Upper lobe of right lung (tissue), 1 donor: ENCODE data around the gene ACBD6. TPM values are rescaled to one million over a fixed set of nuclear protein-coding genes. Genes with fewer than 3 reads are reported as not detected.
A peak's percentile ranks its signal among the peaks of the same experiment; 100 is the strongest.

ENCODE experiments used
- ATAC-seq: fragments of 200-7000 bp; cut with Tn5 transposase; one replicate; pipeline ENCODE4 v1.9.1; 2020; ENCODE audit warnings: mild to moderate bottlenecking, moderate library complexity
- DNase-seq: peaks from one replicate; pipeline ENCODE4 v3.0.0-alpha.2; 2020
- H3K27ac ChIP-seq: fragments of 200-600 bp; one replicate; pipeline ENCODE4 v1.8.0; 2022
- H3K27me3 ChIP-seq: fragments of 200-600 bp; one replicate; pipeline ENCODE4 v1.8.0; 2022; ENCODE audit warnings: mild to moderate bottlenecking
- H3K36me3 ChIP-seq: fragments of 200-600 bp; one replicate; pipeline ENCODE4 v1.8.0; 2022
- H3K4me1 ChIP-seq: fragments of 200-600 bp; one replicate; pipeline ENCODE4 v1.8.0; 2022
- H3K4me3 ChIP-seq: fragments of 200-600 bp; one replicate; pipeline ENCODE4 v1.8.0; 2022; ENCODE audit warnings: mild to moderate bottlenecking
- H3K9me3 ChIP-seq: fragments of 200-600 bp; one replicate; pipeline ENCODE4 v1.8.0; 2022
- intact Hi-C: fragments of 100-400 bp; cut with DNase I; formaldehyde crosslinking; loops from one replicate; pipeline ENCODE4 v1.11.0; 2022
- total RNA-seq: library from RNA; stranded (reverse); fragmentation: NEBNext Ultra II Directional; extraction: Animal tissue kit (Norgen Biotek cat#: 25700); gene quantifications from one replicate; pipeline ENCODE4 v1.2.1, GENCODE V29; 2021
- TF ChIP-seq, protein P1 (sequence below): fragments of 200-600 bp; IDR thresholded peaks from one replicate; pipeline ENCODE4 v1.8.0; 2022; ENCODE audit warnings: antibody characterized with exemption
- donor health status: DM: no; HTN: yes; CAD: no; lungs with severe emphysema.

Gene ACBD6
- total RNA-seq, 1 donor from 2014 or later, result 33.6 TPM

DNA sequence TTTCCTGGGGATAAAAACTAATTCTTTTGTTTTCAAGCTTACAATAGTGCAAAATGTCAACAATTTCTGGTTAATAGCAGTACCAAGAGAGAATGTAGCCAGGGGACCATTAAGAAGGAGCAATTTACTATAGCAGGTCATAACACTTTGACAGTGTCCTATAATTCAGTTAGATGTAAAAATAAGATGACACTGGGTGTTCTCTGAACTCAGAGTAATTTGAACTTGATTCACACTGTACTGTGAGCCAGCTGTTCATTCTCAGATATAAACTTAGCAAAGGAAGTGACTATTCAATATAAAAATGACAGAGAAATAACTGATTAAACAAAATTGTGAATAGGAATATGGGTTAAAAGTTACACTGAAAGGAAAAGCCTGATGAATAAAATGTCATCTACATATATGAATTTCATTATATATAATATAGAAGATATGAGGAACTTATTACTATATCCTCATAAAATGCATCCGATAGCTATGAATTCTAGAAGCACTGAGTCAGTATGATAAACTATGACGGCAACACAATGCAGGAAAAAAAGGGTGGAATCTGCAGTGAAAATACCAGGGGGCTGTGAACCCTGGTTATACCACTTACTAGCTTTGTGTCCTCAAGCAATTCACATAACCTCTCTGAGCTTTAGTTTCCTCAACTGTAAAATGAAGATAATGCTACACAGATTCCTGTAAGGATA, 135.9 kb downstream of the ACBD6 start:
- Histone ChIP-seq H3K27me3 (no peaks in the 10 kb centered on the region), H3K4me1 (no peaks in the 10 kb centered on the region), H3K4me3 (no peak overlapping the region), H3K27ac (no peak overlapping the region), H3K36me3 (no peaks in the 10 kb centered on the region), H3K9me3 (no peaks in the 10 kb centered on the region)
- ATAC-seq (no peak), DNase-seq (no peak)
- TF ChIP-seq, protein P1, sequence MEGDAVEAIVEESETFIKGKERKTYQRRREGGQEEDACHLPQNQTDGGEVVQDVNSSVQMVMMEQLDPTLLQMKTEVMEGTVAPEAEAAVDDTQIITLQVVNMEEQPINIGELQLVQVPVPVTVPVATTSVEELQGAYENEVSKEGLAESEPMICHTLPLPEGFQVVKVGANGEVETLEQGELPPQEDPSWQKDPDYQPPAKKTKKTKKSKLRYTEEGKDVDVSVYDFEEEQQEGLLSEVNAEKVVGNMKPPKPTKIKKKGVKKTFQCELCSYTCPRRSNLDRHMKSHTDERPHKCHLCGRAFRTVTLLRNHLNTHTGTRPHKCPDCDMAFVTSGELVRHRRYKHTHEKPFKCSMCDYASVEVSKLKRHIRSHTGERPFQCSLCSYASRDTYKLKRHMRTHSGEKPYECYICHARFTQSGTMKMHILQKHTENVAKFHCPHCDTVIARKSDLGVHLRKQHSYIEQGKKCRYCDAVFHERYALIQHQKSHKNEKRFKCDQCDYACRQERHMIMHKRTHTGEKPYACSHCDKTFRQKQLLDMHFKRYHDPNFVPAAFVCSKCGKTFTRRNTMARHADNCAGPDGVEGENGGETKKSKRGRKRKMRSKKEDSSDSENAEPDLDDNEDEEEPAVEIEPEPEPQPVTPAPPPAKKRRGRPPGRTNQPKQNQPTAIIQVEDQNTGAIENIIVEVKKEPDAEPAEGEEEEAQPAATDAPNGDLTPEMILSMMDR, result no peak
- intact Hi-C loops, result no loop called here

DNA sequence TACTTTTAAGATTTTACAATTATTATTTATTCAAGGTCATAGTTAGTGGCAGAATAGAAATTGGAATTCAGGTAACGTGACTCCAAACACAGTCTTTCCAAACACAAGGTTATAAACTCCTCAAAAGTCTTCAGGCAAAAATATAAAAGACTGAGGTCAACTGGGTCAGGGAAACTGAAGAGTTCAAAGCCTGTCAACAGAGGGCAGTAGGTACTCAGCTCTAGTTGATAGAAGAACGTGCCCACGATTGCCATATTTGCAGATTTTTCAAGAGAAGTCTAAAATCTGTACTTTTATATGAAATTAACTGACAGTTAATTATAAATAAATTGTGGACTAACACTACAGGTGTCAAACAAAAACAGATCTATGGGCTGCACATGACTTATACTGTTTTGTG, 137.3 kb downstream of the ACBD6 start:
- H3K27me3 ChIP-seq, result no peaks in the 10 kb centered on the region
- DNase-seq (no peak), ATAC-seq (peak; percentile 48)
- H3K36me3 ChIP-seq, result no peaks in the 10 kb centered on the region
- intact Hi-C loops, result no loop called here
- H3K27ac ChIP-seq, result no peak overlapping the region
- TF ChIP-seq, protein P1, result peak; percentile 21
- no peak overlapping the region for H3K4me3 ChIP-seq
- no peaks in the 10 kb centered on the region for H3K9me3 ChIP-seq
- no peaks in the 10 kb centered on the region for H3K4me1 ChIP-seq

DNA sequence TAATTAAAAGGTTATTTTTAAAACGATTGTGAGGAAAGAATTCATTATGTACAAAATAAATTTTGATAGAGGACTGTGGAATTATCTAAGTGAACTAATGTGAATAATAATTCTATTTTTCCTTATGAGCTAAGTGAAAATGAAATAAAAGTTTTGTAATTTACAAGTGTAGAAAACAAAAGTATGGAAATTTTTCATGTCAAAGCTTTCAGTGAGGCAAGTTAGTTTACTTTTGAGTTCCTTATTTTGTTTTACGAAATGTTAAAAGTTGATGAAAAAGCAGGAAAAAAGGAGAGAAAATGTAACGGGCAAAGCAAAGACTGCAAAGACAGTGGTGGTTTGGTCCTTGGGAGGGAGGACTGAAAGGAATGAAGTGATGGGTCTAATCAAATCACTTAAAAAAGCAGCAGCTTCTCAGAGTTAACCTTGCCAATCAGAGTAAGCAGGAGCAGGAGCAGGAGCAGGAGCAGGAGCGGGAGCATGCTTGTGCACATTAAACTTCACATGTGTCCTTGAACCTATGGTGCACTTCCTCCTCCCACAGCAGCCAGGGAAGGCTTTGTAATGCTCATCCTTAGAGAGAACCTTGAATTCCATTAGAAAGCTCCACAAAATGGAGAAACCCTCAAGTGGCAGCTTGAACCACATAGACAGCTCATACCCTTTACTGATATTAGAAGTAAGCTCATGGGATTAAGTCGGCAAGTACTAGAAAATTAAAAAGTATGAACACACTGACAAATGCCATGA, 139.0 kb downstream of the ACBD6 start:
- H3K27ac ChIP-seq, result no peak overlapping the region
- intact Hi-C loops, result no loop called here
- no peak overlapping the region for H3K4me3 ChIP-seq
- TF ChIP-seq, protein P1, result no peak
- DNase-seq (no peak), ATAC-seq (no peak)
- H3K36me3 ChIP-seq, result no peaks in the 10 kb centered on the region
- no peaks in the 10 kb centered on the region for H3K9me3 ChIP-seq
- H3K27me3 ChIP-seq, result no peaks in the 10 kb centered on the region
- H3K4me1 ChIP-seq, result no peaks in the 10 kb centered on the region

DNA sequence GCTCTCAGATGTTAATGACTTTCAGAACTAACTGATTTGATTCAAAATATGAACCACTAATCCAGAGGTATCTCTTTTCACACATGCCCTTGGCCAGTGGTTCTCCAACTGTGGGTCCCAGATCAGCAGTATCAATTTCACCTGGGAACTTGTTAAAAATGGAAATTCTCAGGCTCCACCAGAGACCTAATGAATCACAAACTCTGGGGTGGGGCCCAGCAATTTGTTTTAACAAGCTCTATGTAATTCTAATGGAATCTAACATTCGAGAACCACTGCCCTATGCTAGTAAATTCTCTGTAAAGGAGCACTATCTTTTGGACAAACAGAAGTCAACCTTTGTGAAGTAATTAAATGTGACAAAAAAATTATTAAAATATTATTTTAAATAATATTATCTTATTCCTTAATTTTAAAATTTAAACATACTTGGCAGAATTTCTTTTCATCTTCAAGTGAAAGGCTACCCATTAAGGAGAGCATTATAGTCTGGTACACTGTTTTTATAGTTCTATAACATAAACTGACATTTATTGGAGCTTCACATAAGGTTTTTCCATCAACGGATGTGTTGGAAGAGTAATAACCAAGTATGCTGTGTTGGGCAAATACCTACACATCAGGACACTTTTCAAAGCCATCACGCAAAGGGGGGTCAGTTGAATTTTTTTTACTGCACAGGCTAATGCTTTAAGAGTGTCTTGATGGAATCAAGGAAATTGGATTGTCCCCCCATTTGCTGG, 141.9 kb downstream of the ACBD6 start:
- ATAC-seq (no peak), DNase-seq (no peak)
- Histone ChIP-seq H3K4me1 (no peaks in the 10 kb centered on the region), H3K27ac (no peak overlapping the region), H3K4me3 (no peak overlapping the region), H3K9me3 (no peaks in the 10 kb centered on the region), H3K36me3 (no peaks in the 10 kb centered on the region), H3K27me3 (no peaks in the 10 kb centered on the region)
- TF ChIP-seq, protein P1, result no peak
- intact Hi-C loops, result no loop called here

DNA sequence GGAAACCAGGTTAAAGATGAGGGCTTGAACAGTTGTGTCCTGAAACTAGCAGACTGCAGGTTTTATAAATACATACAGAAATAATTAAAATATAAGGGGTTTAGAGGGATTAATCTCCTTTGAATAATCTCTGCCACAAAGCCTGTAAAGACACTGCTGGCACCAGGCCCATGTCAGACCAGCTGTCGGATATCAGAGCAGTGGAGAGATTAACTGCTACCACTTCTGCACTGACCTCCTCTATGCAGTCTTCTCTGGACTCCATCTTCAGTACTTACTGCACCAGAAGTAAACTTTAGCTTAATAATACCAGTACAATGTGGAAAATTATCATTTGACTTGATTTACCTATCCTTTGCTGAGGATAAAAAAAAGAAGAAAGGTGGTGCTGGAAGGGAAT, 143.7 kb downstream of the ACBD6 start:
- Histone ChIP-seq H3K36me3 (no peaks in the 10 kb centered on the region), H3K9me3 (no peaks in the 10 kb centered on the region), H3K27me3 (no peaks in the 10 kb centered on the region), H3K4me3 (no peak overlapping the region), H3K4me1 (no peaks in the 10 kb centered on the region), H3K27ac (no peak overlapping the region)
- intact Hi-C loops, result no loop called here
- no peak for DNase-seq
- TF ChIP-seq, protein P1, result no peak
- no peak for ATAC-seq
